ENCODE data around the gene TBC1D16.

The TBC1D16 gene

GRCh38 chr17:80009391-80010282, 26.0 kb downstream of the TBC1D16 start:
- no peak for DNase-seq (ENCODE audit: low read depth)
- TF ChIP-seq POLR2A (IDR thresholded peaks at IDR 0.05; ENCODE audit: extremely low read depth, insufficient read length) (no peak), MYC (IDR thresholded peaks at IDR 0.05; ENCODE audit: low read depth, low read length) (no peak)
- TF ChIP-seq, protein P1, sequence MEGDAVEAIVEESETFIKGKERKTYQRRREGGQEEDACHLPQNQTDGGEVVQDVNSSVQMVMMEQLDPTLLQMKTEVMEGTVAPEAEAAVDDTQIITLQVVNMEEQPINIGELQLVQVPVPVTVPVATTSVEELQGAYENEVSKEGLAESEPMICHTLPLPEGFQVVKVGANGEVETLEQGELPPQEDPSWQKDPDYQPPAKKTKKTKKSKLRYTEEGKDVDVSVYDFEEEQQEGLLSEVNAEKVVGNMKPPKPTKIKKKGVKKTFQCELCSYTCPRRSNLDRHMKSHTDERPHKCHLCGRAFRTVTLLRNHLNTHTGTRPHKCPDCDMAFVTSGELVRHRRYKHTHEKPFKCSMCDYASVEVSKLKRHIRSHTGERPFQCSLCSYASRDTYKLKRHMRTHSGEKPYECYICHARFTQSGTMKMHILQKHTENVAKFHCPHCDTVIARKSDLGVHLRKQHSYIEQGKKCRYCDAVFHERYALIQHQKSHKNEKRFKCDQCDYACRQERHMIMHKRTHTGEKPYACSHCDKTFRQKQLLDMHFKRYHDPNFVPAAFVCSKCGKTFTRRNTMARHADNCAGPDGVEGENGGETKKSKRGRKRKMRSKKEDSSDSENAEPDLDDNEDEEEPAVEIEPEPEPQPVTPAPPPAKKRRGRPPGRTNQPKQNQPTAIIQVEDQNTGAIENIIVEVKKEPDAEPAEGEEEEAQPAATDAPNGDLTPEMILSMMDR (IDR thresholded peaks at IDR 0.05; ENCODE audit: low read depth, low read length) = no peak
- no peak overlapping the region for H3K4me3 ChIP-seq (ENCODE audit: low read depth, low read length)

- TF ChIP-seq MAX (IDR thresholded peaks at IDR 0.05; ENCODE audit: low read depth, low read length) = no peak
- TF ChIP-seq MYC (IDR thresholded peaks at IDR 0.05; ENCODE audit: low read depth, low read length) = no peak
- TF ChIP-seq, protein P1 (IDR thresholded peaks at IDR 0.05; ENCODE audit: low read depth, low read length) = no peak
- no peak for TF ChIP-seq POLR2A (IDR thresholded peaks at IDR 0.05; ENCODE audit: extremely low read depth, insufficient read length)
- H3K4me3 ChIP-seq (ENCODE audit: low read depth, low read length) = no peak overlapping the region
- no peak for DNase-seq (ENCODE audit: low read depth)
Observed at GRCh38 chr17:80008848-80009247, 26.8 kb downstream of the TBC1D16 start.

GRCh38 chr17:80008383-80008840, 27.3 kb downstream of the TBC1D16 start:
- no peak overlapping the region for H3K4me3 ChIP-seq (ENCODE audit: low read depth, low read length)
- TF ChIP-seq, protein P1 (IDR thresholded peaks at IDR 0.05; ENCODE audit: low read depth, low read length) = peak; percentile 81
- TF ChIP-seq MAX (IDR thresholded peaks at IDR 0.05; ENCODE audit: low read depth, low read length) = no peak
- TF ChIP-seq MYC (IDR thresholded peaks at IDR 0.05; ENCODE audit: low read depth, low read length) = no peak
- no peak for TF ChIP-seq POLR2A (IDR thresholded peaks at IDR 0.05; ENCODE audit: extremely low read depth, insufficient read length)
- DNase-seq (ENCODE audit: low read depth) = peak; percentile 63

DNA sequence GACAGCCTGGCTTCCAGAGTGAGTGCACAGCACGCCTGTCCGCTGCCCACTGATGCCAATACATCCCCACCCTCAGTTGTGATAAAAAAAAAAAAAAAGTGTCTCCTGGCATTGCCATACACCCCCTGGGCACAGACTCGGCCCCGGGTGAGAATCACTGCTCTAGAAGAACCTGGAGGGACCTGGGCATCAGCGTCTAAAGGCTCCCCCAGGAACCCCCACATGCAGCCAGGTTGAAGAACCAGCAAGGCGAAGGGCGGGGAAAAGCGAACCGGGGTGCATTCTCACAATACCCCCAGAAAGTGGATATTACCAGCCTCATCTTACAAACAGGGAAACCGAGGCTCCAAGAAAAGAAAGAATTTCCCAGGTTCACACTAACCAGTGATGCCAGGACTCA, 27.7 kb downstream of the TBC1D16 start:
- TF ChIP-seq, protein P1 (IDR thresholded peaks at IDR 0.05; ENCODE audit: low read depth, low read length) = no peak
- TF ChIP-seq MAX (IDR thresholded peaks at IDR 0.05; ENCODE audit: low read depth, low read length) (no peak), MYC (IDR thresholded peaks at IDR 0.05; ENCODE audit: low read depth, low read length) (no peak), POLR2A (IDR thresholded peaks at IDR 0.05; ENCODE audit: extremely low read depth, insufficient read length) (no peak)
- H3K4me3 ChIP-seq (ENCODE audit: low read depth, low read length) = no peak overlapping the region
- DNase-seq (ENCODE audit: low read depth) = no peak

- TF ChIP-seq, protein P1 (IDR thresholded peaks at IDR 0.05; ENCODE audit: low read depth, low read length) = no peak
- TF ChIP-seq POLR2A (IDR thresholded peaks at IDR 0.05; ENCODE audit: extremely low read depth, insufficient read length) (no peak), MYC (IDR thresholded peaks at IDR 0.05; ENCODE audit: low read depth, low read length) (no peak), MAX (IDR thresholded peaks at IDR 0.05; ENCODE audit: low read depth, low read length) (no peak)
- H3K4me3 ChIP-seq (ENCODE audit: low read depth, low read length) = no peak overlapping the region
- DNase-seq (ENCODE audit: low read depth) = no peak
Observed at GRCh38 chr17:80006811-80007752, 28.6 kb downstream of the TBC1D16 start.
